Trophoblast cell (in vitro differentiated cells and primary cell): ENCODE results near the gene CSPG5.

ENCODE experiments used
- DNase-seq, 2 donors: peaks; one replicate each; pipeline ENCODE4 v3.0.0-alpha.2; 2016
- H2AFZ ChIP-seq: 2 replicates; pipeline ENCODE4 v1.6.1; 2013; ENCODE audit warnings: low read length, moderate library complexity, mild to moderate bottlenecking; ENCODE audit not compliant: insufficient read depth, poor library complexity
- H2AK5ac ChIP-seq: 2 replicates; pipeline ENCODE4 v1.6.1; 2013; ENCODE audit warnings: mild to moderate bottlenecking, low read length
- H2BK120ac ChIP-seq: 2 replicates; pipeline ENCODE4 v1.6.1; 2013; ENCODE audit warnings: low read length, mild to moderate bottlenecking, moderate library complexity; ENCODE audit not compliant: insufficient read depth, poor library complexity
- H2BK12ac ChIP-seq: 2 replicates; pipeline ENCODE4 v1.6.1; 2013; ENCODE audit warnings: mild to moderate bottlenecking, low read length, moderate library complexity
- H2BK5ac ChIP-seq: 2 replicates; pipeline ENCODE4 v1.6.1; 2013; ENCODE audit warnings: low read length, low read depth, moderate library complexity, mild to moderate bottlenecking; ENCODE audit not compliant: poor library complexity
- H3K14ac ChIP-seq: 2 replicates; pipeline ENCODE4 v1.6.1; 2013; ENCODE audit warnings: mild to moderate bottlenecking, low read length
- H3K18ac ChIP-seq: 2 replicates; pipeline ENCODE4 v1.6.1; 2013; ENCODE audit warnings: mild to moderate bottlenecking, low read length
- H3K23ac ChIP-seq: 2 replicates; pipeline ENCODE4 v1.6.1; 2013; ENCODE audit warnings: low read length
- H3K27ac ChIP-seq: 2 replicates; pipeline ENCODE4 v1.5.1; 2013; ENCODE audit warnings: low read depth, mild to moderate bottlenecking, inconsistent platforms, low read length, moderate library complexity
- H3K27me3 ChIP-seq: 2 replicates; pipeline ENCODE4 v1.6.1; 2013; ENCODE audit warnings: inconsistent platforms, mild to moderate bottlenecking, low read length, moderate library complexity; ENCODE audit not compliant: insufficient read depth
- H3K36me3 ChIP-seq, 2 experiments: 1 replicate in 1 of 2; 2 replicates in 1 of 2; pipeline ENCODE4 v1.6.1; 2013; ENCODE audit warnings: low read length in 2 of 2, mild to moderate bottlenecking in 2 of 2, moderate library complexity in 1 of 2; ENCODE audit not compliant: insufficient read depth in 2 of 2, control insufficient read depth in 1 of 2
- H3K4ac ChIP-seq: 2 replicates; pipeline ENCODE4 v1.6.1; 2013; ENCODE audit warnings: low read depth, mild to moderate bottlenecking, low read length, moderate library complexity
- H3K4me1 ChIP-seq, 2 experiments: 1 replicate in 1 of 2; 2 replicates in 1 of 2; pipeline ENCODE4 v1.6.1; 2013; ENCODE audit warnings: low read length in 2 of 2, mild to moderate bottlenecking in 2 of 2, moderate library complexity in 1 of 2; ENCODE audit not compliant: insufficient read depth in 2 of 2, control insufficient read depth in 1 of 2
- H3K4me2 ChIP-seq: 2 replicates; pipeline ENCODE4 v1.6.1; 2013; ENCODE audit warnings: inconsistent platforms, mild to moderate bottlenecking, low read length, moderate library complexity
- H3K4me3 ChIP-seq: 2 replicates; pipeline ENCODE4 v1.5.1; 2013; ENCODE audit warnings: mild to moderate bottlenecking, low read depth, low read length, inconsistent platforms
- H3K79me1 ChIP-seq: one replicate; pipeline ENCODE4 v1.6.1; 2013; ENCODE audit warnings: low read length
- H3K79me2 ChIP-seq: 2 replicates; pipeline ENCODE4 v1.6.1; 2013; ENCODE audit warnings: low read length, mild to moderate bottlenecking; ENCODE audit not compliant: control insufficient read depth, insufficient read depth, poor library complexity
- H3K9ac ChIP-seq: 2 replicates; pipeline ENCODE4 v1.6.1; 2013; ENCODE audit warnings: mild to moderate bottlenecking, low read length
- H3K9me3 ChIP-seq: 2 replicates; pipeline ENCODE4 v1.6.1; 2013; ENCODE audit warnings: low read depth, mild to moderate bottlenecking, control low read depth, inconsistent platforms, low read length; ENCODE audit not compliant: insufficient read depth
- H4K12ac ChIP-seq: 2 replicates; pipeline ENCODE4 v1.6.1; 2013; ENCODE audit warnings: low read depth, mild to moderate bottlenecking, low read length, moderate library complexity
- H4K8ac ChIP-seq: 2 replicates; pipeline ENCODE4 v1.6.1; 2013; ENCODE audit warnings: low read depth, mild to moderate bottlenecking, low read length, moderate library complexity
- H4K91ac ChIP-seq: one replicate; pipeline ENCODE4 v1.6.1; 2013; ENCODE audit warnings: low read depth, mild to moderate bottlenecking, low read length, moderate library complexity
- WGBS: extraction: QIAGEN DNeasy Blood & Tissue Kit; methylation state at CpG from one replicate; pipeline ENCODE4 v1.1.7; 2013; ENCODE audit warnings: missing lambda C conversion rate; ENCODE audit not compliant: insufficient read length, insufficient coverage; ENCODE audit errors: extremely low coverage; 5-methylcytosine and 5-hydroxymethylcytosine counted together

Gene CSPG5

DNA sequence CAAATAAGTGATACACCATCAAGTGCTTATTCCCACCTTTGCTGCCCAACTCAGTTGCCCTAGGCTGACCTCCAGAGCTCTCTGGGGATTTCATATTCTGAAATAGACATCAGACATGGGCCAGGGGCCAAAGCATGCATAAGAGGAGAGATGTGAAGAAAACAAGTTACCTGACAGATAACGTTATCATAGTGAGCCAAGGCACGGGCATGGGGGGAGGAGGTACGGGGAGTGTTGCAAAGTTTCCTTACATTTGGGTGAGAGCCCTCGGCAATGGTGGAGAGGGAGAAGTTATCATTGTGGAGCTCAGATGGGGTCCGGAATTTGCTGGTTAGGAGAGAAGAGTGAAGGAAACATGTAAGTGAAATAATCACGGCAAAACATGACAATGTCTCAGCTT is 9.8 kb downstream of the CSPG5 start:
- whole genome bisulfite sequencing: no CpG with 5 or more reads among the region's 6 CpGs

GRCh38 chr3:47567149-47567548 is 11.5 kb downstream of the CSPG5 start:
- Histone ChIP-seq H3K27me3 (no peaks in the 10 kb centered on the region), H2AFZ (no peak overlapping the region), H3K9ac (no peak overlapping the region), H3K79me2 (no peaks in the 10 kb centered on the region), H3K4me1 (no peaks in the 10 kb centered on the region), H4K12ac (no peak overlapping the region), H3K36me3 (no peaks in the 10 kb centered on the region), H2AK5ac (no peak overlapping the region), H2BK5ac (no peak overlapping the region), H2BK12ac (no peak overlapping the region), H3K9me3 (peaks cover 4% of the 10 kb centered on the region), H4K8ac (no peak overlapping the region), H3K18ac (no peak overlapping the region), H3K27ac (no peak overlapping the region), H3K4ac (no peak overlapping the region), H3K79me1 (no peaks in the 10 kb centered on the region), H3K14ac (no peak overlapping the region), H2BK120ac (no peak overlapping the region), H3K4me3 (no peak overlapping the region), H4K91ac (no peak overlapping the region), H3K23ac (no peak overlapping the region), H3K4me2 (no peak overlapping the region)
- no peak for DNase-seq
- WGBS: no CpG with 5 or more reads among the region's 4 CpGs

More for the DNA sequence above, 9.8 kb downstream of the CSPG5 start:
- DNase-seq: no peak
- Histone ChIP-seq H2BK120ac (no peak overlapping the region), H2AFZ (no peak overlapping the region), H2AK5ac (no peak overlapping the region), H3K79me2 (no peaks in the 10 kb centered on the region), H3K27me3 (no peaks in the 10 kb centered on the region), H3K9ac (no peak overlapping the region), H2BK5ac (no peak overlapping the region), H3K79me1 (no peaks in the 10 kb centered on the region), H3K23ac (no peak overlapping the region), H3K4me2 (no peak overlapping the region), H3K4me1 (no peaks in the 10 kb centered on the region), H4K12ac (no peak overlapping the region), H3K18ac (no peak overlapping the region), H3K4me3 (no peak overlapping the region), H3K9me3 (peaks cover 4% of the 10 kb centered on the region), H3K27ac (no peak overlapping the region), H4K91ac (no peak overlapping the region), H2BK12ac (no peak overlapping the region), H3K14ac (no peak overlapping the region), H3K36me3 (no peaks in the 10 kb centered on the region), H3K4ac (no peak overlapping the region), H4K8ac (no peak overlapping the region)

GRCh38 chr3:47566667-47567066 is 12.0 kb downstream of the CSPG5 start:
- H3K27me3 ChIP-seq: no peaks in the 10 kb centered on the region
- H4K12ac ChIP-seq: no peak overlapping the region
- H3K9ac ChIP-seq: no peak overlapping the region
- H3K4me1 ChIP-seq: no peaks in the 10 kb centered on the region
- H3K18ac ChIP-seq: no peak overlapping the region
- no peak overlapping the region for H3K4me2 ChIP-seq
- no peak overlapping the region for H4K8ac ChIP-seq
- H3K23ac ChIP-seq: no peak overlapping the region
- H2BK120ac ChIP-seq: no peak overlapping the region
- H4K91ac ChIP-seq: no peak overlapping the region
- H3K4me3 ChIP-seq: no peak overlapping the region
- H3K79me2 ChIP-seq: no peaks in the 10 kb centered on the region
- no peak overlapping the region for H2BK5ac ChIP-seq
- no peaks in the 10 kb centered on the region for H3K79me1 ChIP-seq
- peaks cover 4% of the 10 kb centered on the region for H3K9me3 ChIP-seq
- H2BK12ac ChIP-seq: no peak overlapping the region
- H3K14ac ChIP-seq: no peak overlapping the region
- DNase-seq: no peak
- H2AK5ac ChIP-seq: no peak overlapping the region
- H3K4ac ChIP-seq: no peak overlapping the region
- H3K27ac ChIP-seq: no peak overlapping the region
- no peaks in the 10 kb centered on the region for H3K36me3 ChIP-seq
- no CpG with 5 or more reads among the region's 9 CpGs for WGBS
- no peak overlapping the region for H2AFZ ChIP-seq

DNA sequence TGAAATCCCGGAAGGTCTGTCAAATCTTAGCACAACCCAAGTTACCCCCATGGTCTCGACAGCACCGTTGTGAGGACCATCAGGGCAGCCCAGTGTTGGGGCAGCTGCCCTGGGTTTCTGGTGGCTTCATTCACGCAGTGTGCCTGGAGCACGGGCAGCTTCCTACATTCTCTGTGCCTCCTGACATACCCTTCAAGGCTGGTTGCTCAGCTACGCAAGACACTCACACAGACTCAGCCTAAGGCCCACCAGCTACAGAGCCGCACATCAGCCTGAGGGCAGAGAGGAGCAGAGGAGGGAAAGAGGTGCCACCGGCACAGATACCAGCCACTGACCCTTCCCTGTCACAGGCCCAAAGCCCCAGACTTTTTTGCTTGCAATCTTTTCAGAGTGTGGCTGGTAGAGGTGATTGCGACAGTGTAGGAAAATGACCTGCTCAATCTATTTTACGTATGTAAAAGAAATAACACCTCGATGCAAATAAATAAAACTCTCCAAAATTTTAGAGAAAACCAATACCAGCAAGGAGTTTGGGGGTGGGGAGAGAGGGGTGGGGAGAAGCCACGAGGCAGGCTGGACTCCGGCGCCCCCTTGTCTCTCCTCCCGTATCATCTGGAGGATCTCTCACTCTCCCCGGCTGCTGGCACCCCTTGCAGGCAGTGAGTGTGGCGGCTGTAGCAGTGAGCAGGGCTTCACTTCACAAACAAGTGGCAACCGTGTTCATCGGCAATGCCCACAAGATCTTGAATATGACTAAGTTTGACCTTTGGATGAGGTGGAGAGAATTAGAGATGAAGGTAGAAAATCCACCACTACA is 12.7 kb downstream of the CSPG5 start:
- H2BK120ac ChIP-seq: no peak overlapping the region
- no peak overlapping the region for H2BK5ac ChIP-seq
- no peak overlapping the region for H3K18ac ChIP-seq
- no peak overlapping the region for H2AFZ ChIP-seq
- no CpG with 5 or more reads among the region's 19 CpGs for WGBS
- H3K9ac ChIP-seq: no peak overlapping the region
- H3K36me3 ChIP-seq: no peaks in the 10 kb centered on the region
- no peak overlapping the region for H3K4ac ChIP-seq
- no peak overlapping the region for H3K14ac ChIP-seq
- H3K27ac ChIP-seq: no peak overlapping the region
- no peak for DNase-seq
- no peak overlapping the region for H4K91ac ChIP-seq
- H3K79me1 ChIP-seq: no peaks in the 10 kb centered on the region
- no peak overlapping the region for H4K8ac ChIP-seq
- H3K27me3 ChIP-seq: no peaks in the 10 kb centered on the region
- H3K4me3 ChIP-seq: no peak overlapping the region
- H2AK5ac ChIP-seq: no peak overlapping the region
- H3K4me2 ChIP-seq: no peak overlapping the region
- no peaks in the 10 kb centered on the region for H3K79me2 ChIP-seq
- peaks cover 2% of the 10 kb centered on the region for H3K9me3 ChIP-seq
- H3K4me1 ChIP-seq: no peaks in the 10 kb centered on the region
- no peak overlapping the region for H3K23ac ChIP-seq
- H4K12ac ChIP-seq: no peak overlapping the region
- no peak overlapping the region for H2BK12ac ChIP-seq
